ACC112 (cell line): ENCODE results near the gene NOL7.

Experiments
- H2AFZ ChIP-seq: fragments of 200-600 bp; sonication (generic); one replicate; pipeline ENCODE4 v1.6.0; 2017; ENCODE audit warnings: antibody characterized with exemption, low read length; ENCODE audit not compliant: unreplicated experiment
- H3K27ac ChIP-seq: fragments of 200-600 bp; sonication (generic); 2 replicates; pipeline ENCODE4 v1.5.1; 2014; ENCODE audit warnings: low read depth, mild to moderate bottlenecking, antibody characterized with exemption, low read length, moderate library complexity
- H3K27me3 ChIP-seq: fragments of 200-600 bp; sonication (generic); 2 replicates; pipeline ENCODE4 v1.6.1; 2014; ENCODE audit warnings: mild to moderate bottlenecking, antibody characterized with exemption, low read length, moderate library complexity, mixed read lengths; ENCODE audit not compliant: insufficient read depth
- H3K36me3 ChIP-seq: fragments of 200-600 bp; sonication (generic); 2 replicates; pipeline ENCODE4 v1.6.1; 2016; ENCODE audit warnings: mild to moderate bottlenecking, antibody characterized with exemption, low read length, moderate library complexity, mixed read lengths; ENCODE audit not compliant: insufficient read depth
- H3K4me1 ChIP-seq: fragments of 200-600 bp; sonication (generic); one replicate; pipeline ENCODE4 v1.6.1; 2016; ENCODE audit warnings: low read length, mixed read lengths; ENCODE audit not compliant: insufficient read depth, unreplicated experiment, control insufficient read depth
- H3K4me3 ChIP-seq: fragments of 200-600 bp; sonication (generic); 2 replicates; pipeline ENCODE4 v1.5.1; 2014; ENCODE audit warnings: mild to moderate bottlenecking, low read depth, low read length
- H3K79me2 ChIP-seq: fragments of 200-600 bp; sonication (generic); one replicate; pipeline ENCODE4 v1.6.0; 2016; ENCODE audit warnings: low read length; ENCODE audit not compliant: control insufficient read depth, unreplicated experiment, insufficient read depth

The NOL7 gene

GRCh38 chr6:13576017-13576416, 39.1 kb upstream of the NOL7 start:
- H3K36me3 ChIP-seq = peaks cover 2% of the 10 kb centered on the region; the same call in 1 of the 2 replicates
- peaks cover 10% of the 10 kb centered on the region for H3K4me1 ChIP-seq
- H2AFZ ChIP-seq = no peak overlapping the region
- H3K27ac ChIP-seq = no peak overlapping the region
- H3K4me3 ChIP-seq = no peak overlapping the region
- H3K79me2 ChIP-seq = peaks cover 9% of the 10 kb centered on the region
- no peaks in the 10 kb centered on the region for H3K27me3 ChIP-seq

GRCh38 chr6:13577926-13578325, 37.2 kb upstream of the NOL7 start:
- Histone ChIP-seq H2AFZ (no peak overlapping the region), H3K27me3 (no peaks in the 10 kb centered on the region), H3K4me1 (peaks cover 10% of the 10 kb centered on the region), H3K36me3 (peaks cover 8% of the 10 kb centered on the region; the same call in 1 of the 2 replicates), H3K4me3 (no peak overlapping the region), H3K79me2 (peaks cover 9% of the 10 kb centered on the region), H3K27ac (no peak overlapping the region)

- Histone ChIP-seq H2AFZ (no peak overlapping the region), H3K27me3 (no peaks in the 10 kb centered on the region), H3K36me3 (peaks cover 8% of the 10 kb centered on the region; the same call in 1 of the 2 replicates), H3K4me3 (no peak overlapping the region), H3K27ac (no peak overlapping the region), H3K4me1 (peaks cover 5% of the 10 kb centered on the region), H3K79me2 (peaks cover 9% of the 10 kb centered on the region)
These were observed 35.2 kb upstream of the NOL7 start for GRCh38 chr6:13579911-13580310.

- H3K4me3 ChIP-seq = no peak overlapping the region
- peaks cover 8% of the 10 kb centered on the region; the same call in 1 of the 2 replicates for H3K36me3 ChIP-seq
- no peaks in the 10 kb centered on the region for H3K27me3 ChIP-seq
- no peak overlapping the region for H3K27ac ChIP-seq
- peaks cover 1% of the 10 kb centered on the region for H3K79me2 ChIP-seq
- H3K4me1 ChIP-seq = no peaks in the 10 kb centered on the region
- H2AFZ ChIP-seq = no peak overlapping the region
These were observed 33.4 kb upstream of the NOL7 start for GRCh38 chr6:13581700-13582229.

GRCh38 chr6:13586603-13587542, 28.3 kb upstream of the NOL7 start:
- peaks cover 11% of the 10 kb centered on the region; the same call in 1 of the 2 replicates for H3K36me3 ChIP-seq
- H2AFZ ChIP-seq = no peak overlapping the region
- no peaks in the 10 kb centered on the region for H3K27me3 ChIP-seq
- H3K27ac ChIP-seq = no peak overlapping the region
- H3K79me2 ChIP-seq = no peaks in the 10 kb centered on the region
- no peaks in the 10 kb centered on the region for H3K4me1 ChIP-seq
- H3K4me3 ChIP-seq = no peak overlapping the region

- H2AFZ ChIP-seq = no peak overlapping the region
- H3K4me1 ChIP-seq = no peaks in the 10 kb centered on the region
- H3K36me3 ChIP-seq = peaks cover 11% of the 10 kb centered on the region; the same call in 1 of the 2 replicates
- no peak overlapping the region for H3K4me3 ChIP-seq
- H3K79me2 ChIP-seq = no peaks in the 10 kb centered on the region
- H3K27me3 ChIP-seq = no peaks in the 10 kb centered on the region
- no peak overlapping the region for H3K27ac ChIP-seq
These were observed 25.3 kb upstream of the NOL7 start for GRCh38 chr6:13589801-13590200.

GRCh38 chr6:13590574-13591153, 24.5 kb upstream of the NOL7 start:
- Histone ChIP-seq H3K36me3 (peaks cover 11% of the 10 kb centered on the region; the same call in 1 of the 2 replicates), H3K4me1 (no peaks in the 10 kb centered on the region), H3K4me3 (no peak overlapping the region), H3K27me3 (no peaks in the 10 kb centered on the region), H2AFZ (no peak overlapping the region), H3K27ac (no peak overlapping the region), H3K79me2 (no peaks in the 10 kb centered on the region)

GRCh38 chr6:13591205-13591921, 23.8 kb upstream of the NOL7 start:
- Histone ChIP-seq H3K79me2 (no peaks in the 10 kb centered on the region), H3K27ac (no peak overlapping the region), H3K4me3 (no peak overlapping the region), H3K36me3 (peaks cover 11% of the 10 kb centered on the region; the same call in 1 of the 2 replicates), H3K27me3 (no peaks in the 10 kb centered on the region), H3K4me1 (no peaks in the 10 kb centered on the region), H2AFZ (no peak overlapping the region)

- Histone ChIP-seq H2AFZ (no peak overlapping the region), H3K36me3 (peaks cover 13% of the 10 kb centered on the region; the same call in 1 of the 2 replicates), H3K27ac (no peak overlapping the region), H3K79me2 (no peaks in the 10 kb centered on the region), H3K27me3 (no peaks in the 10 kb centered on the region), H3K4me3 (no peak overlapping the region), H3K4me1 (no peaks in the 10 kb centered on the region)
These were observed 22.0 kb upstream of the NOL7 start for GRCh38 chr6:13593103-13593502.

- Histone ChIP-seq H2AFZ (no peak overlapping the region), H3K27ac (no peak overlapping the region), H3K36me3 (peaks cover 13% of the 10 kb centered on the region; the same call in 1 of the 2 replicates), H3K79me2 (no peaks in the 10 kb centered on the region), H3K4me1 (no peaks in the 10 kb centered on the region), H3K27me3 (no peaks in the 10 kb centered on the region), H3K4me3 (no peak overlapping the region)
These were observed 21.4 kb upstream of the NOL7 start for GRCh38 chr6:13593720-13594119.
